SH-SY5Y (cell line): ENCODE measurements around the gene KCNIP3.

Source experiments
- GATA2 ChIP-seq: IDR thresholded peaks from 2 replicates; pipeline ENCODE4 v1.6.1; 2011; ENCODE audit warnings: mild to moderate bottlenecking, low read depth, low read length
- GATA3 ChIP-seq: IDR thresholded peaks from 2 replicates; pipeline ENCODE4 v1.6.1; 2011; ENCODE audit warnings: low read depth, mild to moderate bottlenecking, low read length, moderate library complexity

DNA sequence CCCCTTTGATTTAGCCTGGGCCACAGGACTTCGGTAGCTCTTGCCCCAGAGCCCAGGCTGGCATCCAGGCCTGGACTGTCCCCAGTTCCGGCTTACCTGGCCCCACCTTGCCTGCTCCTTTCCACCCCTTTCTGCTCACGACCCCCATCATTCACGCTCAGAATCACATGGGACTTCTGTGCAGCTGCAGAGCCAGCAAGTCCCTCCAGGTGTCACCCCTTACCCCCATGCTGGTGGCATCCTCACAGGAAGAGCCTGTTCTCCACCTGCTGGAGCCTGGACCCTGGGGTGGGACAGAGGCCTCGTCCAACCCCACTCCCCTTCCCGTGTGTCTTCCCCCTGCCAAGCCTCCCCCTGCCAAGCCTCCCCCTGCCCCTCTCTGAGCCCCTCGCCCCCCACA lies 7.9 kb upstream of the KCNIP3 start:
- TF ChIP-seq GATA2 (no peak), GATA3 (no peak)
